ENCODE results near the gene ABCA4.
A peak's percentile ranks its signal among the peaks of the same experiment; 100 is the strongest.

Gene ABCA4

GRCh38 chr1:94050675-94051074, 70.3 kb downstream of the ABCA4 start:
- no peak for DNase-seq (ENCODE audit: low spot score)

GRCh38 chr1:94050254-94050653, 70.7 kb downstream of the ABCA4 start:
- DNase-seq (ENCODE audit: low spot score) = no peak

GRCh38 chr1:94049791-94050190, 71.2 kb downstream of the ABCA4 start:
- no peak for DNase-seq (ENCODE audit: low spot score)

GRCh38 chr1:94048413-94049164, 72.4 kb downstream of the ABCA4 start:
- no peak for DNase-seq (ENCODE audit: low spot score)

GRCh38 chr1:94047949-94048348, 73.0 kb downstream of the ABCA4 start:
- DNase-seq (ENCODE audit: low spot score) = no peak

GRCh38 chr1:94045465-94046056, 75.4 kb downstream of the ABCA4 start:
- peak; percentile 29 for DNase-seq (ENCODE audit: low spot score)

GRCh38 chr1:94044891-94045290, 76.1 kb downstream of the ABCA4 start:
- no peak for DNase-seq (ENCODE audit: low spot score)

- no peak for DNase-seq (ENCODE audit: low spot score)
Measured at GRCh38 chr1:94044290-94044790, 76.6 kb downstream of the ABCA4 start.

- no peak for DNase-seq (ENCODE audit: low spot score)
Measured at GRCh38 chr1:94043738-94044289, 77.1 kb downstream of the ABCA4 start.

- DNase-seq (ENCODE audit: low spot score) = no peak
Measured at GRCh38 chr1:94042388-94042787, 78.6 kb downstream of the ABCA4 start.

GRCh38 chr1:94039871-94040569, 80.9 kb downstream of the ABCA4 start:
- DNase-seq (ENCODE audit: low spot score) = no peak

GRCh38 chr1:94039514-94039870, 81.5 kb downstream of the ABCA4 start:
- peak; percentile 48 for DNase-seq (ENCODE audit: low spot score)

GRCh38 chr1:94038511-94038910, 82.4 kb downstream of the ABCA4 start:
- DNase-seq (ENCODE audit: low spot score) = no peak

GRCh38 chr1:94037392-94038229, 83.3 kb downstream of the ABCA4 start:
- DNase-seq (ENCODE audit: low spot score) = no peak

- DNase-seq (ENCODE audit: low spot score) = no peak
Measured at GRCh38 chr1:94036730-94037129, 84.2 kb downstream of the ABCA4 start.

- DNase-seq (ENCODE audit: low spot score) = no peak
Measured at GRCh38 chr1:94033849-94034248, 87.1 kb downstream of the ABCA4 start.

- DNase-seq (ENCODE audit: low spot score) = no peak
Measured at GRCh38 chr1:94032637-94033036, 88.3 kb downstream of the ABCA4 start.

- DNase-seq (ENCODE audit: low spot score) = no peak
Measured at GRCh38 chr1:94031591-94031990, 89.4 kb downstream of the ABCA4 start.

GRCh38 chr1:94031154-94031553, 89.8 kb downstream of the ABCA4 start:
- no peak for DNase-seq (ENCODE audit: low spot score)

GRCh38 chr1:94029130-94029993, 91.6 kb downstream of the ABCA4 start:
- no peak for DNase-seq (ENCODE audit: low spot score)

Data from germinal center (tissue), 1 donor.